ENCODE results near the gene RRAGD.

GRCh38 chr6:89416796-89417195 lies 4.7 kb upstream of the RRAGD start:
- TF ChIP-seq YY1 (IDR thresholded peaks at IDR 0.05) (no peak), CTCF (IDR thresholded peaks at IDR 0.05; ENCODE audit: low read depth, low read length, missing input control) (no peak), ZBTB33 (IDR thresholded peaks at IDR 0.05) (no peak), SP1 (IDR thresholded peaks at IDR 0.05) (no peak), NR2F2 (IDR thresholded peaks at IDR 0.05) (no peak), ATF3 (IDR thresholded peaks at IDR 0.05) (no peak), TAF1 (conservative IDR thresholded peaks at IDR 0.05) (no peak), REST (IDR thresholded peaks at IDR 0.05) (no peak), HNF4G (IDR thresholded peaks at IDR 0.05) (no peak), MAX (IDR thresholded peaks at IDR 0.05) (no peak), JUND (IDR thresholded peaks at IDR 0.05) (no peak), RAD21 (IDR thresholded peaks at IDR 0.05) (no peak), FOXA1 (IDR thresholded peaks at IDR 0.05) (no peak), GABPA (IDR thresholded peaks at IDR 0.05 in 1 of 2, conservative IDR thresholded peaks at IDR 0.05 in 1 of 2) (no peak)

All from liver (tissue), 3 donors.